RKO (cell line): ENCODE data around the gene EXOC3.
A peak's percentile ranks its signal among the peaks of the same experiment; 100 is the strongest.
"Not testable (repeated sequence)": the region's sequence is repeated elsewhere in the genome, so short reads cannot be mapped to it uniquely, and the experiment has no call there.

ENCODE experiments used
- DNase-seq: peaks from one replicate; pipeline ENCODE4 v3.0.0-alpha.2; 2016; ENCODE audit warnings: low spot score

EXOC3 gene

GRCh38 chr5:442335-443238, at the start of gene EXOC3:
EXOC3 (plus strand) TSS chr5:443176; CDS start chr5:446206, 3,030 bp downstream.
- DNase-seq = peak; percentile 74

GRCh38 chr5:393846-394275, 49.1 kb upstream of the EXOC3 start:
- DNase-seq = no peak

- no peak for DNase-seq
Measured at GRCh38 chr5:394671-395155, 48.3 kb upstream of the EXOC3 start.

GRCh38 chr5:395156-395920, 47.6 kb upstream of the EXOC3 start:
- DNase-seq = no peak

- no peak for DNase-seq
Measured at GRCh38 chr5:395921-396530, 47.0 kb upstream of the EXOC3 start.

- no peak for DNase-seq
Measured at GRCh38 chr5:396531-396961, 46.4 kb upstream of the EXOC3 start.

- not testable (repeated sequence) for DNase-seq
Measured at GRCh38 chr5:398141-398474, 44.9 kb upstream of the EXOC3 start.

- no peak for DNase-seq
Measured at GRCh38 chr5:398475-399295, 44.3 kb upstream of the EXOC3 start.

- no peak for DNase-seq
Measured at GRCh38 chr5:399296-400281, 43.4 kb upstream of the EXOC3 start.

GRCh38 chr5:400282-401145, 42.5 kb upstream of the EXOC3 start:
- no peak for DNase-seq

- no peak for DNase-seq
Measured at GRCh38 chr5:401146-402034, 41.6 kb upstream of the EXOC3 start.

GRCh38 chr5:402219-402614, 40.8 kb upstream of the EXOC3 start:
- not testable (repeated sequence) for DNase-seq

GRCh38 chr5:402615-403359, 40.2 kb upstream of the EXOC3 start:
- no peak for DNase-seq

- no peak for DNase-seq
Measured at GRCh38 chr5:403995-404394, 39.0 kb upstream of the EXOC3 start.

GRCh38 chr5:404666-405241, 38.2 kb upstream of the EXOC3 start:
- no peak for DNase-seq

GRCh38 chr5:405421-405820, 37.6 kb upstream of the EXOC3 start:
- DNase-seq = no peak

- DNase-seq = no peak
Measured at GRCh38 chr5:406041-406440, 36.9 kb upstream of the EXOC3 start.
